Measurements from ENCODE around the gene ATP2A3.

GRCh38 chr17:3893003-3893719 is 71.1 kb downstream of the ATP2A3 start, which contains the start of gene CAMKK1:
- TF ChIP-seq CREB5 (CRISPR knock-in tag; IDR thresholded peaks at IDR 0.05; ENCODE audit: low read depth) (no peak), POU6F1 (CRISPR knock-in tag; IDR thresholded peaks at IDR 0.05; ENCODE audit: borderline replicate concordance, low read depth) (no peak), ZC3H10 (CRISPR knock-in tag; IDR thresholded peaks at IDR 0.05) (no peak), BACH2 (CRISPR knock-in tag; IDR thresholded peaks at IDR 0.05; ENCODE audit: borderline replicate concordance) (no peak), ZNF70 (CRISPR knock-in tag; IDR thresholded peaks at IDR 0.05) (no peak), ARNTL (CRISPR knock-in tag; IDR thresholded peaks at IDR 0.05; ENCODE audit: borderline replicate concordance, low read depth) (no peak), GLIS3 (CRISPR knock-in tag; IDR thresholded peaks at IDR 0.05) (no peak), PATZ1 (CRISPR knock-in tag; IDR thresholded peaks at IDR 0.05; ENCODE audit: borderline replicate concordance) (no peak), ZFP3 (CRISPR knock-in tag; IDR thresholded peaks at IDR 0.05) (no peak), ZFP30 (CRISPR knock-in tag; IDR thresholded peaks at IDR 0.05) (no peak), OSR1 (CRISPR knock-in tag; IDR thresholded peaks at IDR 0.05) (no peak), CSDC2 (CRISPR knock-in tag; IDR thresholded peaks at IDR 0.05) (no peak), RARB (CRISPR knock-in tag; IDR thresholded peaks at IDR 0.05) (no peak), ZNF565 (CRISPR knock-in tag; conservative IDR thresholded peaks at IDR 0.05; ENCODE audit: low read depth) (no peak)

Data from SK-N-SH treated with all-trans-retinoic acid at 6 μM for 48 hours (cell line).